Measurements from ENCODE around the gene GOSR2. TPM values are rescaled to one million over a fixed set of nuclear protein-coding genes. Genes with fewer than 3 reads are reported as not detected.
A peak's percentile ranks its signal among the peaks of the same experiment; 100 is the strongest.

Gene GOSR2
- polyA plus RNA-seq, 1 of the 3 experiments (the other 2 are of a cell fraction), result 74.2 TPM

DNA sequence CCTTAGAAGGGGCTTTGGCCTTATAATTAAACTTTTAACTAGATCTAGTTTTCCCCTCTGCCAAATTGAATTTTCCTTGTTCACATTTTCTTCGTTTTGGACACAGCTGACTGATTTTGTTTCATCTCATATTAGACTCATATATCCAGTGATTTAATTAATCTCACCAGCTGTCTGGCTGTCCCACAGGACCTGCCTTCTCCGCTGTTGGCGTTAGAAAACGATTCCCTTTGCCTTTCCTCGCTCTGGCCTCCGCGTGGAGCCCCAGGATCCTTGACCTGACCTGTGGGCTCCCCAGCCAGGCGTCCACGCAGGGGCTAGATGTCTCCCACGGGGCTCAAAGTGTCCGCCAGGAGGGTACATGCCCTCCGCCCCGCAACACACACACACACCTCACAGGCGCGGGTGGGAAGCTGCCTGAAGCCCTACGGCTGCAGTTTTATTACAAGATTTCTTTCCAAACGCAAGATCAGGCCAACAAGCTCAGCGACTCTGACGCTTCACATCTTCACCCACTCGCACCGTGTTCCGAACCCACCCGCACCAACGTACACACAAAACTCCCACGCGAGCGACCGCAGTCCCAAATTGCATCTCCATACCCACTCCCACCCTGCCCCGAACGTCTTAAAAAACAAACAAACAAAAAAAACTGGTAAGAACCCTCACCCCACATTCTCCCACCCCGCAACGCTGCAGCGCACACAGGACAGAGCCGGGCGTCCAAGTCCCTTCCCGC is 55.0 kb downstream of the GOSR2 start:
- H3K4me3 ChIP-seq (ENCODE audit: low read depth in 2 of 2, low read length in 1 of 2), result peak overlapping the region; percentile 49 to 67

GRCh38 chr17:46978489-46979146 is 55.7 kb downstream of the GOSR2 start:
- Histone ChIP-seq H2AFZ (ENCODE audit: low read depth) (peak overlapping the region; percentile 71), H4K20me1 (ENCODE audit: insufficient read depth) (no peaks in the 10 kb centered on the region), H3K9me2 (no peaks in the 10 kb centered on the region), H3K4me2 (peak overlapping the region; percentile 86), H3K4me1 (ENCODE audit: control insufficient read depth in 1 of 2, insufficient read depth in 2 of 2, low read depth in 1 of 2, low read length in 1 of 2) (peaks cover 0 to 19% of the 10 kb centered on the region in 2 experiments; a peak in 1 of 4 replicates), H3K27ac (ENCODE audit: low read depth in 2 of 2, low read length in 1 of 2) (no peak overlapping the region), H3K36me3 (replicated peaks in 1 of 2; ENCODE audit: control insufficient read depth in 1 of 2, insufficient read depth in 2 of 2, low read length in 1 of 2) (no peaks in the 10 kb centered on the region), H3K9ac (peak overlapping the region; percentile 11; the same call in 1 of the 2 replicates), H3K9me3 (no peaks in the 10 kb centered on the region), H3K79me2 (ENCODE audit: insufficient read depth) (no peaks in the 10 kb centered on the region), H3F3A (replicated peaks; ENCODE audit: insufficient read depth) (peaks cover 4% of the 10 kb centered on the region), H3K4me3 (ENCODE audit: low read depth in 2 of 2, low read length in 1 of 2) (peak overlapping the region; percentile 49 to 67), H3K27me3 (ENCODE audit: insufficient read depth) (peaks cover 15% of the 10 kb centered on the region)
- DNase-seq, result peak; percentile 64
- no peak for TF ChIP-seq YY1 (IDR thresholded peaks at IDR 0.05; ENCODE audit: low read depth)
- 0 out of 2 replicates have a peak, but pooled peaks have one; percentile 20 for TF ChIP-seq EZH2phosphoT487 (IDR thresholded peaks at IDR 0.05; ENCODE audit: borderline replicate concordance, low read depth)
- TF ChIP-seq EP300 (IDR thresholded peaks at IDR 0.05; ENCODE audit: borderline replicate concordance in 1 of 2, low read depth in 1 of 2, low read length in 1 of 2), result no peak
- TF ChIP-seq JUND (IDR thresholded peaks at IDR 0.05), result no peak
- no peak for TF ChIP-seq TEAD4 (IDR thresholded peaks at IDR 0.05; ENCODE audit: borderline replicate concordance, insufficient read depth)
- no peak for TF ChIP-seq FOSL2 (IDR thresholded peaks at IDR 0.05; ENCODE audit: borderline replicate concordance, low read depth)
- TF ChIP-seq MEF2A (IDR thresholded peaks at IDR 0.05; ENCODE audit: borderline replicate concordance, low read depth), result no peak
- TF ChIP-seq RCOR1 (IDR thresholded peaks at IDR 0.05; ENCODE audit: low read length), result no peak
- ChIA-PET POLR2A (no interaction called here), CTCF (interaction anchor here (0.6 to 3.8 kb wide), 3 partner anchors 17 to 934 kb away, joined by 3 to 35 read pairs (median 3); no protein-coding TSS in a partner anchor)
- WGBS (ENCODE audit: low lambda C conversion rate), result 4% methylated on average over 27 of the region's 83 CpGs

More for the DNA sequence above, 55.0 kb downstream of the GOSR2 start:
- no peaks in the 10 kb centered on the region for H3K79me2 ChIP-seq (ENCODE audit: insufficient read depth)
- H4K20me1 ChIP-seq (ENCODE audit: insufficient read depth), result no peaks in the 10 kb centered on the region
- CTCF ChIA-PET, result interaction anchor here (0.7 to 3.8 kb wide), 5 partner anchors 11 to 136 kb away, joined by 3 to 35 read pairs (median 3); no protein-coding TSS in a partner anchor
- H3K27me3 ChIP-seq (ENCODE audit: insufficient read depth), result peaks cover 15% of the 10 kb centered on the region
- H3K9me2 ChIP-seq, result no peaks in the 10 kb centered on the region
- H3K4me1 ChIP-seq (ENCODE audit: control insufficient read depth in 1 of 2, insufficient read depth in 2 of 2, low read depth in 1 of 2, low read length in 1 of 2), result peaks cover 0 to 18% of the 10 kb centered on the region in 2 experiments; a peak in 1 of 4 replicates
- H3K9ac ChIP-seq, result no peak overlapping the region
- peak overlapping the region; percentile 86 for H3K4me2 ChIP-seq
- no peak overlapping the region for H3K27ac ChIP-seq (ENCODE audit: low read depth in 2 of 2, low read length in 1 of 2)
- H2AFZ ChIP-seq (ENCODE audit: low read depth), result no peak overlapping the region
- no peaks in the 10 kb centered on the region for H3K9me3 ChIP-seq
- DNase-seq, result no peak
- 31% methylated on average over 36 of the region's 36 CpGs for WGBS (ENCODE audit: low lambda C conversion rate)
- H3F3A ChIP-seq (replicated peaks; ENCODE audit: insufficient read depth), result peaks cover 4% of the 10 kb centered on the region
- POLR2A ChIA-PET, result no interaction called here
- H3K36me3 ChIP-seq (replicated peaks in 1 of 2; ENCODE audit: control insufficient read depth in 1 of 2, insufficient read depth in 2 of 2, low read length in 1 of 2), result no peaks in the 10 kb centered on the region
- TF ChIP-seq FOXJ3 (CRISPR knock-in tag; IDR thresholded peaks at IDR 0.05) (no peak), GABPA (IDR thresholded peaks at IDR 0.05; ENCODE audit: low read depth) (no peak), IRF3 (IDR thresholded peaks at IDR 0.05; ENCODE audit: low read depth, low read length) (no peak), ELF1 (IDR thresholded peaks at IDR 0.05) (no peak), NFIC (IDR thresholded peaks at IDR 0.05; ENCODE audit: borderline replicate concordance) (no peak), NRF1 (IDR thresholded peaks at IDR 0.05; ENCODE audit: low read depth, low read length) (no peak), MEF2A (IDR thresholded peaks at IDR 0.05; ENCODE audit: borderline replicate concordance, low read depth) (no peak), YY1 (IDR thresholded peaks at IDR 0.05; ENCODE audit: low read depth) (no peak), EZH2phosphoT487 (IDR thresholded peaks at IDR 0.05; ENCODE audit: borderline replicate concordance, low read depth) (no peak)
- TF ChIP-seq, protein P1, sequence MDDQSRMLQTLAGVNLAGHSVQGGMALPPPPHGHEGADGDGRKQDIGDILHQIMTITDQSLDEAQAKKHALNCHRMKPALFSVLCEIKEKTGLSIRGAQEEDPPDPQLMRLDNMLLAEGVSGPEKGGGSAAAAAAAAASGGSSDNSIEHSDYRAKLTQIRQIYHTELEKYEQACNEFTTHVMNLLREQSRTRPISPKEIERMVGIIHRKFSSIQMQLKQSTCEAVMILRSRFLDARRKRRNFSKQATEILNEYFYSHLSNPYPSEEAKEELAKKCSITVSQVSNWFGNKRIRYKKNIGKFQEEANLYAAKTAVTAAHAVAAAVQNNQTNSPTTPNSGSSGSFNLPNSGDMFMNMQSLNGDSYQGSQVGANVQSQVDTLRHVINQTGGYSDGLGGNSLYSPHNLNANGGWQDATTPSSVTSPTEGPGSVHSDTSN (IDR thresholded peaks at IDR 0.05), result no peak
